ACHN (cell line): Measurements from ENCODE around the gene DLST.

Experiments
- DNase-seq: peaks from one replicate; pipeline ENCODE4 v3.0.0-alpha.2; 2015
- in situ Hi-C: cut with HindIII; loops from 2 replicates; pipeline ENCODE4 v1.10.0; 2017; ENCODE audit warnings: low sequenced_read_pairs, low pct_ligation_motif_present, low pct_unique_long_range_greater_than_20kb

Gene DLST

GRCh38 chr14:74947353-74948227 is 65.9 kb downstream of the DLST start:
- no peak for DNase-seq
- in situ Hi-C loops: no loop called here

DNA sequence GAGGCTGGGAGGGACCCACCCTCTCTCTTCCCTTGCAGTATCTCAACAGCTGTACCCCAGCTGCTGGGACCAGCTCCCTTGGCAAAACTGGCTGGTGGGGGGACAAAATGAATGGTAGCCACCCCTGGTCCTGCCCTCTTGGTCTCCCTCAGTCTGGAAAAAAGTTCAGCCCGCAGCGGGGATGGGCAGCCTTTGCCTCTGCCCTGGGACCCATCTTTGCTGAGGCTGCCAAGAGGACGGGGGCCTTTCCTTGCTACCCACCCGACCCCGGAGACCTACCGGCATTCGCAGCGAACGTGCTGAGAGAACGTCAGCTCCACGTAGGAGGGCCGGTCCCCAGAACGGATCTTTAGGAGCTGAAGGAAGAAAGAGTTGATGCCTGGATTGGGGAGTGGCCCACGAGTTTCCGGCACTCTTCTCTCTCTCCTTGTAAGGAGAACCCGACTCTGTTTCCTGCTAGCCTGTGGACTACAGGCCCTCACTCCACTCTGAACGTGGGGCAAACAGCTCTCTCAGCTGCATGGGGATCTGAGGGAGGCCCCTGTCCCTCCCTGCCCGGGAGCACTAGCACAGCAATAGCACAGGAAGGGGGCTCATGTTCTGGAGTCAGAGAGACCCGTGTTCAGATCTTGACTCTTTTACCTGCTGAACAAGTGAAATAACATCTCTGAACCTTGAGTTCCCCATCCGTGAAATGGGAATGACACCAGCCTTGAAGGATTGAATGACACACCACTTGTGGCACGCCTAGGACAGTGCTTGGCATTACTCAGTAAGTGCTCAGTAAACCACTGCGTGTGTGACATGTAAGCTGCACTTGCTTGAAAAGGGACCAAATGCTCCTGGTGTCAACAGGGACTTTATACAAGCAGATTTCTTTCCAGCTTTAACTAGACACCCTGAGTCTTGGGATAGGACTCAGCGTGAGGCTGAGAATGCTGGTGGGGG is 66.8 kb downstream of the DLST start:
- in situ Hi-C loops: no loop called here
- DNase-seq: no peak

DNA sequence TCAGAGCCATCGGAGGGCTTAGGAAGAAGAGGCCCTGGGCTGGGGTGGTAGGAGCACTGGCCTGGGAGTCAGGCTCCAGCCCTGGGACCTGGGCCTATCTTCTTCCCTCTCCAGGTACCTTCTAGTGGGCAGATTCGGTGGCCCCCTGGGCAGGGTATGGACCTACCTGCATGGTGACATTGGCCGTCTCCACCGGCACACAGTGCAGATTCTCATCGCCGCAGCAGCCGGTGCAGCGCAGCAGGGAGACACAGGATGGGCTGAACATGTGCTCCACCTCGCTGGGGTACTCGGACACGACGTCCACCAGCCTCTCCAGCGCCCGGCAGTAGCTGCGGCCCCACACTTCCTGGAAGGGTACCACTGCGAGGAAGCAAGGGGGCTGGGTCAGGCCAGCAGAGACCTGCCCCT is 67.5 kb downstream of the DLST start:
- in situ Hi-C loops: no loop called here
- DNase-seq: no peak

DNA sequence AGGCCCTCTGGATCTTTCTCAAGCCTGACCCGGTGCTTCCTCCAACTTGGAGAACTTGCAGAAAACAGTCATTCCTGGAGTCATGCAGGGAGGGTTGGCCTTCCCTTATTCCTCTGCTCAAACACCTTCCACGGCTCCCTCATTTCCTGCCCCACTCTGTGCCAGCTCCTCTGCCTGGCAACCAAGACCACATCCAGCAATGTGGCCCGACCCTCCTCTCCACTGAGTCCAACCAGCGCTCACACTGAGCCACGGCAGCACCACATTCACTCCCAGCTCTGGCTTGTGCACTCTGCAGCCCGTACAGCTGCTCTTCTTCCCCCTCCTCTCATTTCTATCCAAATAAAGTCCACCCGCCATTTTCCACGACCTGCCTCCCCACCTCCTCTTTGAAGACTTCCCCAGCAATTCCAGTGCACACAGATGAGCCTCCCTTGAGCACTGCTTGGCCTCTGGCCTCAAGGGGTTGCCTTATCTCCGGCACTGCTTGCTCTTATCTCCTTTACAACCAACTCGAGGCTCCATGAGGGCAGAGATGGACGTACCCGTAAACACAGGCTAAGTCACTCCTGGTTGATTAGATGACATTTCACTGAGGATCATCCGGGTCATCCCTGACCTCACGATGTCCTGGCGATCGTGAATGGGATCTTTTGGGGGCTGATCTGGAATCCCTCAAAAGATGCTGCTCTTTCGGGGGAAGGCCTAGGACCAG is 68.3 kb downstream of the DLST start:
- in situ Hi-C loops: no loop called here
- no peak for DNase-seq

- in situ Hi-C loops: no loop called here
- DNase-seq: no peak
Observed at GRCh38 chr14:74950795-74951442, 69.2 kb downstream of the DLST start.

DNA sequence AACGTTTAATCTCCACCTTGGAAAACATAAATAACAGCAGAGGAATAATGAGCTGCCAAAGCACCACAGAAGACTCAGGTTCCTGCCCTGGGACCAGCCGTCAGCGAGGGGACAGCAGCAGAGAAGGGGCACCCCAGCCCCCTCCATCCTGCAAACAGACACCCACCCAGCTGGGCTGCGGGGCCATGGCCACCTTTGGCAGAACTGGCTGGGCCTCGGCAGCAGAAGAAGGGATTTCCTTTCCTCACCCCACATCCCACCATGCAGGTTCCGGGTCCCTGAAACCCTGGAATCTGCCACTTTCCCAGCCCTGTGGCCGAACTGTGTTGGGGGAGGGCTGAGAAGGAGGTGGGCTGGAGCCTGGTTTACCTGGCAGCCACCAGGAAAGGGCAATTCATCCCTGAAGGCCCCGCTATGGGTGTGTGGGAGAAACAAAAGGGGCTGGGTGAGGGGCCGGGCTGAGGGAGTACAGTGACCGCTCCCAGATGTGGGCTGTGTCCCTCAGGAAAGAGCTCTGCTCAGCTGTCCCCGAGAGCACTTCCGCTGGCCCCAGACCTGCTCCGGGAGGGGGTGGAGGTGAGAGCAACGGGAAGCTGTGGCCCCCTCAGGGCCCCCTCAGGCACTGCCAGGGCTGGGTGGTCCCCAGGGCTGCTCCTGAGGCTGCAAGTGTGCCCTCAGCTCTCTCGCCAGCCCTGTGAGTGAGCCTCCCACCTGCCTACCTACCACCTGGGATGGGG is 69.9 kb downstream of the DLST start:
- in situ Hi-C loops: no loop called here
- no peak for DNase-seq

DNA sequence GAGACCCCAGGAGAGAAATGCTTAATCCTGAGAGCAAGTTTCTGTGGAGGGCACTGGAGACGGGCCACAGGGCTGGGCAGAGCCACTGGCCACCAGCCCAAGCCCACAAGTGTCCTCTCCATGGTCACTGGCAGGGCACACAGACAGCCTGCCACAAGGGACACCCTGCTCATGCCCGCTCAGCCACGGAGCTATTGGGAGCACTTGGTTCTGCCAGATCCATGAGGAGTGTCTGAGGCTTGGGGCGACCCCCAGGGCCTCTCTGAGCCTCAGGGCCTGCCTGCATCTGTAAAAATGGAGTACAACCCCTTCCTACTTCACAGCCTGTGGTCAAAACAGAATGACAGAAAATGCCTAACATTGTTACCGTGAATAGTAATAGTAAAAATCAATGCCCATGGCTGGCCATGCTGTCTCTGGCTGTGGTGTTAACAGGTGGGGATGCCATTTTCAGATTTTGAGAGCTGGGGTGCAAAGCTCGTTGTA is 70.5 kb downstream of the DLST start:
- in situ Hi-C loops: no loop called here
- DNase-seq: no peak

GRCh38 chr14:74952697-74953484 is 71.2 kb downstream of the DLST start:
- no peak for DNase-seq
- in situ Hi-C loops: no loop called here
